B cell (primary cell): ENCODE data around the gene PYROXD2.

Experiments
- CTCF ChIP-seq: fragments of 200-600 bp; IDR thresholded peaks from one replicate; pipeline ENCODE4 v1.8.0; 2022; ENCODE audit warnings: antibody characterized with exemption, mild to moderate bottlenecking
- EZH2 ChIP-seq: IDR thresholded peaks from 2 replicates; pipeline ENCODE4 v1.6.1; 2012; ENCODE audit warnings: borderline replicate concordance, low read depth, mild to moderate bottlenecking, moderate library complexity, low read length; ENCODE audit not compliant: insufficient read depth, poor library complexity, severe bottlenecking

- TF ChIP-seq CTCF, result no peak
- no peak for TF ChIP-seq EZH2
These were observed 34.3 kb downstream of the PYROXD2 start for GRCh38 chr10:98380493-98381339.
